ENCODE data around the gene ZNF394. TPM values are rescaled to one million over a fixed set of nuclear protein-coding genes. Genes with fewer than 3 reads are reported as not detected.
"Not testable (repeated sequence)": the region's sequence is repeated elsewhere in the genome, so short reads cannot be mapped to it uniquely, and the experiment has no call there.

ZNF394 gene
- total RNA-seq (10 to 100 TPM; 14.1 to 20.2 (median 16.0) TPM), polyA plus RNA-seq (10 to 100 TPM; 10.8 to 23.6 TPM)
- long read RNA-seq, donor 1, transcript ZNF394-201 (3 exons, 2,179 nt): major isoform, 40 of 45 reads
- long read RNA-seq, donor 1, partial matches to known transcripts: 0 of 45 reads
- long read RNA-seq, donor 1, other reads (novel, unspliced or antisense): 2 of 45 reads
- long read RNA-seq, donor 2, transcript ZNF394-201 (3 exons, 2,179 nt): major isoform, 25 of 29 reads
- long read RNA-seq, donor 2, partial matches to known transcripts: 0 of 29 reads
- long read RNA-seq, donor 2, other reads (novel, unspliced or antisense): 0 of 29 reads
- long read RNA-seq, donor 3, transcript ZNF394-201 (3 exons, 2,179 nt): major isoform, 42 of 45 reads
- long read RNA-seq, donor 3, partial matches to known transcripts: 0 of 45 reads
- long read RNA-seq, donor 3, other reads (novel, unspliced or antisense): 1 of 45 reads

DNA sequence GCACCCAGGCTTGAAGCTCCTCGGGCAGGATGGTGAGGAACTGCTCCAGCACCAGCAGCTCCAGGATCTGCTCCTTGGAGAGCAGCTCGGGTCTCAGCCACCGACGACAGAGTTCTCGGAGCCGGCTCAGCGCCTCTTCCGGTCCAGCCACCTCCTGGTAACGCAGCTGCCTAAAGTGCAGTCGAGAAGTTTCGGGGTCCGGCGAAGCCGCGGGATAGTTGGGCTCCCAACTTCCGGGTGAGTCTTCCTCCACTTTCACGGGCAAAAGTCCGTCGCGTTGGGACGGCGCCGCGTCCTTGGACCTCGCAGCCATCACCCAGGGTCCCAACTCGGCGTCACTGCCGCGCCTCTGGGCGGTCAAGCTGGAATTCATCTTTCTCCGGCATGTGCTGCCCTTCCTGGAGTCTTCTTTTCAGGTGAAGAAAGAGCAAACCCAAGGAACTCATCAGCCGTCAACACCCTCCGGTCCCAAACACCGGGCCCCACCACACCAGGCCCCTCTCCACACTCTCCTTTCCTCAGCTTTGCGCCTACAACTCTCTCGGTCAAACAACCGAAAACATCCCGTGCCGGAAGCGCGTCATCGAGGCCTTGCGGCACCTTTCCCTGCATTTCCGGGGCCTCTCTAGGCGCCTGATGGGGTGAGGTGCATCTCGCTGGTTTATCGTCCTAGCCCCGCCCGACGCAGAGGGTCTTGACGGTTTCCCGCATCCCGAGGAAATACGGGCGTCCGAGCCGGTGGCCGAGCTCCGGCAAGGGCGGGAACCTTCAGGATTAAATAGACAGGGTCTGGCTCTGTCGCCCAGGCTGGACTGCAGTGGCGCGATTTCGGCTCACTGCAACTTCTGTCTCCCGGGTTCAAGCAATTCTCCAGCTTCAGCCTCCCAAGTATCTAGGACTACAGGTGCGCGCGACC lies at the start of gene ZNF394:
Gene ZNF394, minus strand, starts transcription at position 561 of the 916 bp plus-strand sequence. Its CDS starts 188 bp downstream, at position 373.
- intact Hi-C loops (cut with DNase I): loop anchor here in 8 of 10 donors (5.0 to 10.0 kb wide), 5 partner anchors 52 to 125 kb away; partner anchors contain the start of genes FAM200A (in 6 of the 8), ZNF655 (in 6 of the 8), ARPC1B (in 1 of the 8) and BUD31 (in 1 of the 8)
- H3K4me3 ChIP-seq: peak within 1 kb of the TSS; percentile 49 to 100 (median 79)
- no peaks in the 10 kb centered on the region for H3K27me3 ChIP-seq
- H3K4me1 ChIP-seq: peaks cover 6 to 38% (median 32%) of the 10 kb centered on the region in 9 donors
- 1% methylated on average over 68 of the region's 68 CpGs for WGBS, 2 donors
- peaks cover 0 to 10% (median 1%) of the 10 kb centered on the region in 11 donors for H3K9me3 ChIP-seq
- ATAC-seq: peak; percentile 54 to 75 (median 66)
- DNase-seq: peak; percentile 91 to 93
- TF ChIP-seq, protein P1, sequence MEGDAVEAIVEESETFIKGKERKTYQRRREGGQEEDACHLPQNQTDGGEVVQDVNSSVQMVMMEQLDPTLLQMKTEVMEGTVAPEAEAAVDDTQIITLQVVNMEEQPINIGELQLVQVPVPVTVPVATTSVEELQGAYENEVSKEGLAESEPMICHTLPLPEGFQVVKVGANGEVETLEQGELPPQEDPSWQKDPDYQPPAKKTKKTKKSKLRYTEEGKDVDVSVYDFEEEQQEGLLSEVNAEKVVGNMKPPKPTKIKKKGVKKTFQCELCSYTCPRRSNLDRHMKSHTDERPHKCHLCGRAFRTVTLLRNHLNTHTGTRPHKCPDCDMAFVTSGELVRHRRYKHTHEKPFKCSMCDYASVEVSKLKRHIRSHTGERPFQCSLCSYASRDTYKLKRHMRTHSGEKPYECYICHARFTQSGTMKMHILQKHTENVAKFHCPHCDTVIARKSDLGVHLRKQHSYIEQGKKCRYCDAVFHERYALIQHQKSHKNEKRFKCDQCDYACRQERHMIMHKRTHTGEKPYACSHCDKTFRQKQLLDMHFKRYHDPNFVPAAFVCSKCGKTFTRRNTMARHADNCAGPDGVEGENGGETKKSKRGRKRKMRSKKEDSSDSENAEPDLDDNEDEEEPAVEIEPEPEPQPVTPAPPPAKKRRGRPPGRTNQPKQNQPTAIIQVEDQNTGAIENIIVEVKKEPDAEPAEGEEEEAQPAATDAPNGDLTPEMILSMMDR (IDR thresholded peaks at IDR 0.05): peak in 2 of 9 donors; percentile 16
- peaks cover 0 to 38% (median 17%) of the 10 kb centered on the region in 9 donors for H3K36me3 ChIP-seq
- peak within 1 kb of the TSS; percentile 77 to 96 (median 90) for H3K27ac ChIP-seq

DNA sequence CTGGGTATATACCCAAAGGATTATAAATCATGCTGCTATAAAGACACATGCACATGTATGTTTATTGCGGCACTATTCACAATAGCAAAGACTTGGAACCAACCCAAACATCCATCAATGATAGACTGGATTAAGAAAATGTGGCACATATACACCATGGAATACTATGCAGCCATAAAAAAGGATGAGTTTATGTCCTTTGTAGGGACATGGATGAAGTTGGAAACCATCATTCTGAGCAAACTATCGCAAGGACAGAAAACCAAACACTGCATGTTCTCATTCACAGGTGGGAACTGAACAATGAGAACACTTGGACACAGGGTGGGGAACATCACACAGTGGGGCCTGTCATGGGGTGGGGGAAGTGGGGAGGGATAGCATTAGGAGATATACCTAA lies 49.5 kb upstream of the ZNF394 start:
- H3K27ac ChIP-seq, ATAC-seq, DNase-seq, H3K4me3 ChIP-seq, H3K27me3 ChIP-seq: not testable (repeated sequence)
- Histone ChIP-seq H3K36me3 (peaks cover 0 to 35% (median 17%) of the 10 kb centered on the region in 9 donors), H3K4me1 (peaks cover 0 to 24% (median 14%) of the 10 kb centered on the region in 9 donors), H3K9me3 (peaks cover 0 to 48% (median 7%) of the 10 kb centered on the region in 11 donors)
- intact Hi-C loops (cut with DNase I): loop anchor here in 1 of 10 donors (10.0 kb wide), 1 partner anchor 1355 kb away; no protein-coding TSS in a partner anchor
- 95% methylated on average over 1 of the region's 2 CpGs for WGBS, 2 donors

DNA sequence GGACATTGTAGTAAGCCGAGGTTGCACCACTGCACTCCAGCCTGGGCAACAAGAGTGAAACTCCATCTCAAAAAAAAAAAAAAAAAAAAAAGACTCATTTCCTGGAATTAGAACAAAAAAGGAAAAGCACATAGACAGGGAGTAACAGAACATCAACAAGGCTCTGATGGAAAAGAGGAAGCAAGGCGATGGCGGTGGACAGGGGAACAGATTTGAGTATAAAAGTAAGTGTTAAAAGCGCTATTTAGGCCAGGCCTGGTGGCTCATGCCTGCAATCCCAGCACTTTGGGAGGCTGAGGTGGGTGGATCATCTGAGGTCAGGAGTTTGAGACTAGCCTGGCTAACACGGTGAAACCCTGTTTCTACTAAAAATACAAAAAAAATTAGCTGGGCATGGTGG lies 45.2 kb upstream of the ZNF394 start:
- peaks cover 0 to 35% (median 17%) of the 10 kb centered on the region in 9 donors for H3K36me3 ChIP-seq
- intact Hi-C loops (cut with DNase I): loop anchor here in 1 of 10 donors (10.0 kb wide), 1 partner anchor 1359 kb away; no protein-coding TSS in a partner anchor
- 94% methylated on average over 5 of the region's 5 CpGs for WGBS, 2 donors
- DNase-seq, ATAC-seq, H3K4me1 ChIP-seq, H3K27ac ChIP-seq, H3K4me3 ChIP-seq, H3K27me3 ChIP-seq: not testable (repeated sequence)
- H3K9me3 ChIP-seq: peaks cover 0 to 85% (median 14%) of the 10 kb centered on the region in 11 donors

DNA sequence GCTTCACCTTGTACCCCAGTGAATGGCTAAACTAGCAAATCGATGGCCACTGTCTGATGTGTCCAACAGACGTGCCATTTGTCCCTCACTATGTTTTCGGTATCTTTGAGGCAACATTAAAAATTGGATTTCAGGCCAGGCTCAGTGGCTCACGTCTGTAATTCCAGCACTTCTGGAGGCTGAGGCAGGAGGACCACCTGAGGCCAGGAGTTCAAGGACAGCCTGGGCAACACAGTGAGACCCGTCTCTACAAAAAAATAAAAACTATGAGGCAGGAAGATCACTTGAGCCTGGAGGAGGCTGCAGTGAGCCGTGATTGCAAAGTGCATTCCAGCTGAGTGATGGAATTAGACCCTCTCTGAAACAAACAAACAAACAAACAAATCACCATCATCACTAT lies 43.8 kb upstream of the ZNF394 start:
- ATAC-seq: no peak
- Histone ChIP-seq H3K27me3 (no peaks in the 10 kb centered on the region), H3K9me3 (peaks cover 0 to 88% (median 23%) of the 10 kb centered on the region in 11 donors), H3K4me3 (no peak overlapping the region), H3K4me1 (no peaks in the 10 kb centered on the region), H3K36me3 (peaks cover 0 to 35% (median 17%) of the 10 kb centered on the region in 9 donors), H3K27ac (no peak overlapping the region)
- WGBS, 2 donors: 93 to 95% methylated on average over 6 of the region's 6 CpGs
- DNase-seq: no peak
- intact Hi-C loops (cut with DNase I): loop anchor here in 1 of 10 donors (10.0 kb wide), 1 partner anchor 1361 kb away; no protein-coding TSS in a partner anchor
- TF ChIP-seq, protein P1 (IDR thresholded peaks at IDR 0.05): no peak
